ENCODE results near the gene TIMM22. TPM values are rescaled to one million over a fixed set of nuclear protein-coding genes. Genes with fewer than 3 reads are reported as not detected.

Gene TIMM22
- total RNA-seq, 1 experiment from 2014 or later: 14.0 TPM

- H3K4me3 ChIP-seq (replicated peaks in 1 of 2; ENCODE audit: low read depth in 1 of 2, low read length in 2 of 2): no peak overlapping the region; a peak in 1 of 4 replicates
- H4K20me1 ChIP-seq (ENCODE audit: insufficient read depth): no peaks in the 10 kb centered on the region
- ChIA-PET CTCF (interaction anchor here (0.6 to 3.9 kb wide), 27 partner anchors 9 to 569 kb away, joined by 3 to 87 read pairs (median 4); partner anchors contain the start of genes GEMIN4, GLOD4, MRM3 and TIMM22), RAD21 (ENCODE audit: low non-redundant PET in 1 of 2, low total read pairs in 2 of 2, uncharacterized antibody in 2 of 2, unreplicated experiment in 2 of 2) (interaction anchor here (0.5 to 2.5 kb wide), 17 partner anchors 15 to 275 kb away, joined by 3 to 16 read pairs (median 3); partner anchors contain the start of genes GLOD4 (in 2 of the 2), MRM3 (in 2 of the 2) and TIMM22 (in 1 of the 2)), POLR2A (interaction anchor here (0.7 to 1.9 kb wide), 5 partner anchors 71 to 244 kb away, joined by 3 to 9 read pairs (median 3); no protein-coding TSS in a partner anchor)
- intact Hi-C loops (cut with micrococcal nuclease): loop anchor here (1.0 to 5.0 kb wide), 3 partner anchors 187 to 569 kb away; partner anchors contain the start of gene VPS53
- no TSS peak for BruUV-seq (replicated peaks)
- ATAC-seq (no peak), DNase-seq (ENCODE audit: low read depth, low spot score) (no peak)
- peaks cover 13 to 38% of the 10 kb centered on the region in 2 experiments; a peak in 3 of 4 replicates for H3K4me1 ChIP-seq (ENCODE audit: control insufficient read depth in 1 of 2, insufficient read depth in 2 of 2, low read length in 2 of 2)
- no peaks in the 10 kb centered on the region for H3K9me3 ChIP-seq (ENCODE audit: control insufficient read depth in 1 of 2, insufficient read depth in 1 of 2, low read depth in 1 of 2, low read length in 2 of 2)
- peaks cover 26% of the 10 kb centered on the region for H3K79me2 ChIP-seq (ENCODE audit: insufficient read depth, low read length)
- H3K36me3 ChIP-seq (ENCODE audit: control insufficient read depth in 1 of 2, insufficient read depth in 2 of 2, low read length in 2 of 2): no peaks in the 10 kb centered on the region
- H3K9ac ChIP-seq (ENCODE audit: low read length): no peak overlapping the region
- no peak overlapping the region for H3K27ac ChIP-seq (ENCODE audit: low read depth, low read length)
- no peaks in the 10 kb centered on the region for H3K9me2 ChIP-seq (ENCODE audit: insufficient read depth)
- H2AFZ ChIP-seq (ENCODE audit: low read depth, low read length, poor library complexity, severe bottlenecking): peak overlapping the region; percentile 59
- TF ChIP-seq EZH2phosphoT487 (IDR thresholded peaks at IDR 0.05; ENCODE audit: borderline replicate concordance) (no peak), CBX3 (IDR thresholded peaks at IDR 0.05; ENCODE audit: low read depth) (no peak), ATF3 (IDR thresholded peaks at IDR 0.05) (no peak), TCF7L2 (IDR thresholded peaks at IDR 0.05; ENCODE audit: borderline replicate concordance, extremely low read depth, insufficient read depth, insufficient read length) (no peak), JUND (IDR thresholded peaks at IDR 0.05) (no peak), RAD21 (IDR thresholded peaks at IDR 0.05; ENCODE audit: low read depth) (no peak), FOSL1 (IDR thresholded peaks at IDR 0.05; ENCODE audit: low read depth) (no peak), MAX (IDR thresholded peaks at IDR 0.05) (no peak), POLR2AphosphoS5 (IDR thresholded peaks at IDR 0.05; ENCODE audit: low read depth, low read length) (no peak), SP1 (IDR thresholded peaks at IDR 0.05; ENCODE audit: low read depth) (no peak), SIN3A (IDR thresholded peaks at IDR 0.05; ENCODE audit: low read depth) (no peak)
- TF ChIP-seq, protein P1, sequence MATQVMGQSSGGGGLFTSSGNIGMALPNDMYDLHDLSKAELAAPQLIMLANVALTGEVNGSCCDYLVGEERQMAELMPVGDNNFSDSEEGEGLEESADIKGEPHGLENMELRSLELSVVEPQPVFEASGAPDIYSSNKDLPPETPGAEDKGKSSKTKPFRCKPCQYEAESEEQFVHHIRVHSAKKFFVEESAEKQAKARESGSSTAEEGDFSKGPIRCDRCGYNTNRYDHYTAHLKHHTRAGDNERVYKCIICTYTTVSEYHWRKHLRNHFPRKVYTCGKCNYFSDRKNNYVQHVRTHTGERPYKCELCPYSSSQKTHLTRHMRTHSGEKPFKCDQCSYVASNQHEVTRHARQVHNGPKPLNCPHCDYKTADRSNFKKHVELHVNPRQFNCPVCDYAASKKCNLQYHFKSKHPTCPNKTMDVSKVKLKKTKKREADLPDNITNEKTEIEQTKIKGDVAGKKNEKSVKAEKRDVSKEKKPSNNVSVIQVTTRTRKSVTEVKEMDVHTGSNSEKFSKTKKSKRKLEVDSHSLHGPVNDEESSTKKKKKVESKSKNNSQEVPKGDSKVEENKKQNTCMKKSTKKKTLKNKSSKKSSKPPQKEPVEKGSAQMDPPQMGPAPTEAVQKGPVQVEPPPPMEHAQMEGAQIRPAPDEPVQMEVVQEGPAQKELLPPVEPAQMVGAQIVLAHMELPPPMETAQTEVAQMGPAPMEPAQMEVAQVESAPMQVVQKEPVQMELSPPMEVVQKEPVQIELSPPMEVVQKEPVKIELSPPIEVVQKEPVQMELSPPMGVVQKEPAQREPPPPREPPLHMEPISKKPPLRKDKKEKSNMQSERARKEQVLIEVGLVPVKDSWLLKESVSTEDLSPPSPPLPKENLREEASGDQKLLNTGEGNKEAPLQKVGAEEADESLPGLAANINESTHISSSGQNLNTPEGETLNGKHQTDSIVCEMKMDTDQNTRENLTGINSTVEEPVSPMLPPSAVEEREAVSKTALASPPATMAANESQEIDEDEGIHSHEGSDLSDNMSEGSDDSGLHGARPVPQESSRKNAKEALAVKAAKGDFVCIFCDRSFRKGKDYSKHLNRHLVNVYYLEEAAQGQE (IDR thresholded peaks at IDR 0.05; ENCODE audit: low read depth): no peak
- TF ChIP-seq, protein P2, sequence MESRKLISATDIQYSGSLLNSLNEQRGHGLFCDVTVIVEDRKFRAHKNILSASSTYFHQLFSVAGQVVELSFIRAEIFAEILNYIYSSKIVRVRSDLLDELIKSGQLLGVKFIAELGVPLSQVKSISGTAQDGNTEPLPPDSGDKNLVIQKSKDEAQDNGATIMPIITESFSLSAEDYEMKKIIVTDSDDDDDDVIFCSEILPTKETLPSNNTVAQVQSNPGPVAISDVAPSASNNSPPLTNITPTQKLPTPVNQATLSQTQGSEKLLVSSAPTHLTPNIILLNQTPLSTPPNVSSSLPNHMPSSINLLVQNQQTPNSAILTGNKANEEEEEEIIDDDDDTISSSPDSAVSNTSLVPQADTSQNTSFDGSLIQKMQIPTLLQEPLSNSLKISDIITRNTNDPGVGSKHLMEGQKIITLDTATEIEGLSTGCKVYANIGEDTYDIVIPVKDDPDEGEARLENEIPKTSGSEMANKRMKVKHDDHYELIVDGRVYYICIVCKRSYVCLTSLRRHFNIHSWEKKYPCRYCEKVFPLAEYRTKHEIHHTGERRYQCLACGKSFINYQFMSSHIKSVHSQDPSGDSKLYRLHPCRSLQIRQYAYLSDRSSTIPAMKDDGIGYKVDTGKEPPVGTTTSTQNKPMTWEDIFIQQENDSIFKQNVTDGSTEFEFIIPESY (IDR thresholded peaks at IDR 0.05; ENCODE audit: extremely low read depth, insufficient replicate concordance, low read length): no peak
- no peaks in the 10 kb centered on the region for H3K27me3 ChIP-seq (ENCODE audit: insufficient read depth, low read length)
- H3K4me2 ChIP-seq (ENCODE audit: low read length): peak overlapping the region; percentile 82
These were observed 15.7 kb upstream of the TIMM22 start for GRCh38 chr17:981292-981658.

Measured in HCT116 (cell line).